CD4-positive, alpha-beta T cell (primary cell): ENCODE measurements around the gene UTF1. TPM values are rescaled to one million over a fixed set of nuclear protein-coding genes. Genes with fewer than 3 reads are reported as not detected.

Experiments used
- ATAC-seq: fragments of 200-7000 bp; cut with Tn5 transposase; one replicate; pipeline ENCODE4 v1.10.0; 2022; ENCODE audit warnings: mild to moderate bottlenecking; ENCODE audit not compliant: poor library complexity
- CTCF ChIA-PET: fragments of 350-600 bp; sonication (Branson Sonifier 250); formaldehyde crosslinking; loops from one replicate; lab custom pipeline; 2021; ENCODE audit warnings: antibody characterized with exemption, inconsistent platforms; lab: Charles Lee
- POLR2A ChIA-PET: fragments of 350-600 bp; sonication (Branson Sonifier 250); formaldehyde crosslinking; loops from one replicate; lab custom pipeline; 2021; ENCODE audit warnings: antibody characterized with exemption, inconsistent platforms; lab: Charles Lee
- DNase-seq, 14 experiments: peaks; one replicate each; pipeline ENCODE4 v3.0.0-alpha.2; 2013 to 2020; ENCODE audit warnings: mixed read lengths in 2 of 14
- H3K27ac ChIP-seq, 2 donors: one replicate each; pipeline versions ENCODE4 v1.5.1 to v1.7.0; 2013; ENCODE audit warnings: low read length in 2 of 2, low read depth in 1 of 2, mild to moderate bottlenecking in 1 of 2
- H3K27me3 ChIP-seq, 2 experiments: 1 replicate in 1 of 2; 2 replicates in 1 of 2; pipeline versions ENCODE4 v1.6.1 to v1.7.0; 2013; ENCODE audit warnings: low read length in 2 of 2, control low read depth in 1 of 2, mild to moderate bottlenecking in 1 of 2, moderate library complexity in 1 of 2; ENCODE audit not compliant: insufficient read depth in 2 of 2, control insufficient read depth in 1 of 2
- H3K36me3 ChIP-seq: one replicate; pipeline ENCODE4 v1.6.1; 2013; ENCODE audit warnings: low read length, control low read depth; ENCODE audit not compliant: insufficient read depth
- H3K4me1 ChIP-seq: one replicate; pipeline ENCODE4 v1.6.1; 2013; ENCODE audit warnings: low read length, control low read depth; ENCODE audit not compliant: insufficient read depth
- H3K4me3 ChIP-seq: one replicate; pipeline ENCODE4 v1.5.1; 2013; ENCODE audit warnings: mild to moderate bottlenecking, low read length, moderate library complexity
- H3K9me3 ChIP-seq, 2 experiments: 1 replicate in 1 of 2; 2 replicates in 1 of 2; pipeline versions ENCODE4 v1.6.1 to v1.7.0; 2013; ENCODE audit warnings: low read length in 2 of 2, mild to moderate bottlenecking in 2 of 2, control low read depth in 1 of 2, moderate library complexity in 1 of 2; ENCODE audit not compliant: control insufficient read depth in 1 of 2, insufficient read depth in 1 of 2
- H3K27ac Mint-ChIP-seq: one replicate; pipeline ENCODE4 v1.8.0; 2020; ENCODE audit warnings: mixed read lengths
- H3K27me3 Mint-ChIP-seq: one replicate; pipeline ENCODE4 v1.8.0; 2021; ENCODE audit warnings: mixed read lengths
- H3K36me3 Mint-ChIP-seq: one replicate; pipeline ENCODE4 v1.8.0; 2021; ENCODE audit warnings: low read depth, mixed read lengths
- H3K4me1 Mint-ChIP-seq: one replicate; pipeline ENCODE4 v1.8.0; 2021; ENCODE audit warnings: low read depth, mixed read lengths
- H3K4me3 Mint-ChIP-seq: one replicate; pipeline ENCODE4 v1.8.0; 2020; ENCODE audit warnings: mild to moderate bottlenecking, mixed read lengths
- H3K9me3 Mint-ChIP-seq: one replicate; pipeline ENCODE4 v1.8.0; 2020; ENCODE audit warnings: mixed read lengths
- intact Hi-C, 2 experiments: fragments of 100-400 bp; cut with DNase I in 1 of 2; cut with micrococcal nuclease in 1 of 2; formaldehyde crosslinking; loops; one replicate each; pipeline versions ENCODE4 v1.15.1 to v1.9.0; 2023 to 2025; cut with DNase I, micrococcal nuclease
- total RNA-seq, 174 experiments: library from RNA in 2 of 174; stranded (reverse) in 2 of 174; gene quantifications; one replicate each; pipeline ENCODE4 v1.2.3 and lab custom pipeline; 2021 to 2026
- TF ChIP-seq, protein P1 (sequence below): fragments of 200-600 bp; IDR thresholded peaks from one replicate; pipeline ENCODE4 v1.8.0; 2022; ENCODE audit warnings: antibody characterized with exemption, mild to moderate bottlenecking

UTF1 gene
- total RNA-seq, 2 experiments from 2014 or later: not detected

- Histone ChIP-seq H3K27ac (no peak overlapping the region), H3K9me3 (peaks cover 0 to 24% of the 10 kb centered on the region in 2 experiments), H3K4me3 (no peak overlapping the region), H3K27me3 (peaks cover 56 to 65% of the 10 kb centered on the region in 2 experiments), H3K4me1 (peaks cover 49% of the 10 kb centered on the region), H3K36me3 (no peaks in the 10 kb centered on the region)
- Mint-ChIP-seq H3K27me3 (peaks cover 51% of the 10 kb centered on the region), H3K4me1 (peaks cover 23% of the 10 kb centered on the region), H3K36me3 (no peaks in the 10 kb centered on the region), H3K4me3 (no peak overlapping the region), H3K27ac (no peak overlapping the region), H3K9me3 (no peaks in the 10 kb centered on the region)
- TF ChIP-seq, protein P1, sequence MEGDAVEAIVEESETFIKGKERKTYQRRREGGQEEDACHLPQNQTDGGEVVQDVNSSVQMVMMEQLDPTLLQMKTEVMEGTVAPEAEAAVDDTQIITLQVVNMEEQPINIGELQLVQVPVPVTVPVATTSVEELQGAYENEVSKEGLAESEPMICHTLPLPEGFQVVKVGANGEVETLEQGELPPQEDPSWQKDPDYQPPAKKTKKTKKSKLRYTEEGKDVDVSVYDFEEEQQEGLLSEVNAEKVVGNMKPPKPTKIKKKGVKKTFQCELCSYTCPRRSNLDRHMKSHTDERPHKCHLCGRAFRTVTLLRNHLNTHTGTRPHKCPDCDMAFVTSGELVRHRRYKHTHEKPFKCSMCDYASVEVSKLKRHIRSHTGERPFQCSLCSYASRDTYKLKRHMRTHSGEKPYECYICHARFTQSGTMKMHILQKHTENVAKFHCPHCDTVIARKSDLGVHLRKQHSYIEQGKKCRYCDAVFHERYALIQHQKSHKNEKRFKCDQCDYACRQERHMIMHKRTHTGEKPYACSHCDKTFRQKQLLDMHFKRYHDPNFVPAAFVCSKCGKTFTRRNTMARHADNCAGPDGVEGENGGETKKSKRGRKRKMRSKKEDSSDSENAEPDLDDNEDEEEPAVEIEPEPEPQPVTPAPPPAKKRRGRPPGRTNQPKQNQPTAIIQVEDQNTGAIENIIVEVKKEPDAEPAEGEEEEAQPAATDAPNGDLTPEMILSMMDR: no peak
- ChIA-PET CTCF (no interaction called here), POLR2A (no interaction called here)
- ATAC-seq: no peak
- intact Hi-C loops: no loop called here
- DNase-seq: no peak
Observed at GRCh38 chr10:133239990-133240389, 10.0 kb downstream of the UTF1 start.

DNA sequence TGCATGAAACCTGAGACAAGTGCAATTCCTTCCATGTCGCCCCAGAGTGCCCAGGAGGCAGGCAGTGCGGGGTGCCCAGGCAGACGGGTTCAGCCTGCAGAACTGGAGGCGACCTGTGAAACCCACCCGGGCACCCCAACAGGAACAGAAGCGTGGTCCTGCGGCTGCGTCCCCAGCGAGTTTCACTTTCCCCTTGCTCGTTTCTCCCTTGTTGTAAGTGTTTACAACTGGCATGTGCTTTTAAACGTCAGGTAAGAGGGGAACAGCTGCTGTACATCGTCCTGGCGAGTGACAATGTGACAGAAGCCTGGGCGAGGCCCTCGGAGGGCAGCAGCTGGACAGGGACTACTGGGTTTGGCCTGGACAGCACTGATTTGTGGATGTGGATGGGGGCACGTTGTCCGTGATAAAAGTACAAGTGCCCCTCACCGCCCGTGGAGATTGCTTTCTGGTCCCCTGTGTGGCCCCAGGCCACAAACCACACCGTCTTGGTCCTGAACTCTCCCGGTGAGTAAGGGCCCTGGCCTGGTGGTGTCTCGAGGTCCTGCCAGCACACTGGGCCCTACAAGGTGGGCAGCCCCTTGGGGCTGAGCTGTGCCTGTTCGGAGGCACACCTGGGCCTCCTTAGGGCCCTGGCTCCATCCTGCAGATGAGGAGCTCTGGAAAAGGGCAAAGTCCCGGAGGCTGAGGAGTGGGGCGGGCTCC lies 11.6 kb downstream of the UTF1 start:
- Histone ChIP-seq H3K9me3 (peaks cover 0 to 24% of the 10 kb centered on the region in 2 experiments), H3K27me3 (peaks cover 53 to 58% of the 10 kb centered on the region in 2 experiments), H3K27ac (no peak overlapping the region), H3K4me3 (peak overlapping the region; percentile 48), H3K4me1 (peaks cover 36% of the 10 kb centered on the region), H3K36me3 (no peaks in the 10 kb centered on the region)
- H3K27me3 Mint-ChIP-seq: peaks cover 45% of the 10 kb centered on the region
- peak overlapping the region; percentile 85 for H3K4me3 Mint-ChIP-seq
- POLR2A ChIA-PET: no interaction called here
- DNase-seq (peak in 2 of 14 experiments; percentile 31 to 32), ATAC-seq (peak; percentile 19)
- TF ChIP-seq, protein P1: no peak
- H3K9me3 Mint-ChIP-seq: no peaks in the 10 kb centered on the region
- peaks cover 21% of the 10 kb centered on the region for H3K4me1 Mint-ChIP-seq
- no peaks in the 10 kb centered on the region for H3K36me3 Mint-ChIP-seq
- intact Hi-C loops: no loop called here
- CTCF ChIA-PET: no interaction called here
- H3K27ac Mint-ChIP-seq: no peak overlapping the region

DNA sequence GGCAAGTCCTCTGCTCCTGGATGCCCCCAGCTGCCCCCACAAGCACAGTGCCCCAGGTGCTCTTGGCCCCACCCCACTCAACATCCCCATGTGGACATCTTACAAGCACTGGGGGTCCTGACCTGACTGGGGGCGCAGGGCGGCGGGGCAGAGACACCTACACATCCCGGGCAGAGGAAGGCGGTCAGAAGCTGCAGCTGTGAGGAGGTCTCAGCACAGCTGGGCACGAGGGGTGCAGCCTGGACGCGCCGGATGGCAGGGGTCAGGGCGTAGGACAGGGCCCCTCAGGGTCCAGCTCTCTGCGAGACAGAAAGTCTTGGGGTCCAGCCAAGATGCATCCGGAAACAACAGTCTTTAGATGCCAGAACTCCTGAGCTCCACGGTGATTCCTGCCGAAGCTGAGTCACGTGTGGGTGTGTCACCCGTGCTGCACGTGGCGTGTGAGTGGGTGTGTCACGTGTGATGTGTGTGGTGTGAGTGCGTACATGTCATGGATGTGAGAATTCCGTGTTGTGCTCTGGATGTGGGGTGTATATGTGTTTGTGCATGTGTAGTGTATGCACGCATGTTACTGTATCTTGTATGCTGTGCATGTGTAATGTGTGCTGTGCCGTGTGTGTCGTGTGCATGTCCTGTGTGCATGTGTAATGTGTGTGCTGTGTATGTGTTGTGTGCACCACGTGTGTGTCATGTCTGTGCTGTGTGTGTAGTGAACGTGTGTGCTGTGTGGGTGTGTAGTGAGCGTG lies 12.8 kb downstream of the UTF1 start:
- Histone ChIP-seq H3K36me3 (no peaks in the 10 kb centered on the region), H3K27me3 (peaks cover 44 to 46% of the 10 kb centered on the region in 2 experiments), H3K4me3 (no peak overlapping the region), H3K27ac (no peak overlapping the region), H3K9me3 (peaks cover 0 to 21% of the 10 kb centered on the region in 2 experiments), H3K4me1 (peaks cover 25% of the 10 kb centered on the region)
- Mint-ChIP-seq H3K4me1 (peaks cover 21% of the 10 kb centered on the region), H3K36me3 (no peaks in the 10 kb centered on the region), H3K9me3 (no peaks in the 10 kb centered on the region), H3K27ac (no peak overlapping the region), H3K27me3 (peaks cover 45% of the 10 kb centered on the region), H3K4me3 (no peak overlapping the region)
- DNase-seq: peak in 1 of 14 experiments; percentile 24
- CTCF ChIA-PET: no interaction called here
- intact Hi-C loops: no loop called here
- ATAC-seq: no peak
- POLR2A ChIA-PET: no interaction called here
- TF ChIP-seq, protein P1: no peak
